Fibroblast of lung (primary cell): ENCODE results near the gene SNAPC2. TPM values are rescaled to one million over a fixed set of nuclear protein-coding genes. Genes with fewer than 3 reads are reported as not detected.
A peak's percentile ranks its signal among the peaks of the same experiment; 100 is the strongest.

ENCODE experiments used
- DNase-seq, 2 donors: peaks; one replicate each; pipeline versions ENCODE4 v3.0.0 to v3.0.0-alpha.2; 2010; ENCODE audit warnings: low read depth in 2 of 2
- H2AFZ ChIP-seq: 2 replicates; pipeline ENCODE4 v1.5.1; 2012; ENCODE audit warnings: low read length, control low read depth, inconsistent platforms
- H3K27ac ChIP-seq: 2 replicates; pipeline ENCODE4 v1.5.1; 2011; ENCODE audit warnings: low read length, control low read depth; ENCODE audit not compliant: insufficient read depth
- H3K27me3 ChIP-seq: 2 replicates; pipeline ENCODE4 v1.5.1; 2011; ENCODE audit warnings: mild to moderate bottlenecking, low read length; ENCODE audit not compliant: control insufficient read depth, insufficient read depth
- H3K36me3 ChIP-seq: 2 replicates; pipeline ENCODE4 v1.5.1; 2011; ENCODE audit warnings: low read length; ENCODE audit not compliant: control insufficient read depth, insufficient read depth
- H3K4me1 ChIP-seq: 2 replicates; pipeline ENCODE4 v1.5.1; 2011; ENCODE audit warnings: low read length; ENCODE audit not compliant: control insufficient read depth, insufficient read depth; ENCODE audit errors: extremely low read depth
- H3K4me2 ChIP-seq: 2 replicates; pipeline ENCODE4 v1.5.1; 2011; ENCODE audit warnings: low read length, control low read depth; ENCODE audit not compliant: insufficient read depth; ENCODE audit errors: extremely low read depth
- H3K4me3 ChIP-seq, 4 experiments: fragments of 200-600 bp in 1 of 4; sonication (generic) in 1 of 4; replicated peaks in 1 of 4; 2 replicates each; pipeline ENCODE4 v1.5.1; 2011 to 2016; ENCODE audit warnings: low read length in 4 of 4, low read depth in 3 of 4, mild to moderate bottlenecking in 3 of 4, control low read depth in 2 of 4, inconsistent platforms in 1 of 4, mixed read lengths in 1 of 4; ENCODE audit not compliant: insufficient read depth in 1 of 4; ENCODE audit errors: control extremely low read depth in 1 of 4
- H3K79me2 ChIP-seq: 2 replicates; pipeline ENCODE4 v1.5.1; 2012; ENCODE audit warnings: mild to moderate bottlenecking, low read length, inconsistent platforms; ENCODE audit not compliant: control insufficient read depth, insufficient read depth
- H3K9ac ChIP-seq: 2 replicates; pipeline ENCODE4 v1.5.1; 2011; ENCODE audit warnings: mild to moderate bottlenecking, low read length, control low read depth; ENCODE audit not compliant: insufficient read depth
- H3K9me3 ChIP-seq: 2 replicates; pipeline ENCODE4 v1.5.1; 2012; ENCODE audit warnings: low read depth, low read length; ENCODE audit not compliant: control insufficient read depth, insufficient read depth
- H4K20me1 ChIP-seq: 2 replicates; pipeline ENCODE4 v1.5.1; 2011; ENCODE audit warnings: low read length; ENCODE audit not compliant: control insufficient read depth, insufficient read depth; ENCODE audit errors: extremely low read depth
- EZH2 ChIP-seq: IDR thresholded peaks from 2 replicates; pipeline ENCODE4 v1.5.1; 2012; ENCODE audit warnings: low read length, control low read depth, mild to moderate bottlenecking; ENCODE audit errors: missing control alignments
- polyA plus RNA-seq, 2 donors: library from polyadenylated mRNA; depleted of rRNA in 1 of 2; stranded (reverse) in 1 of 2; unstranded in 1 of 2; fragments of >200 nt; gene quantifications; 2 replicates each; pipeline ENCODE4 v1.2.1, GENCODE V29; 2011 to 2012; ENCODE audit warnings: missing spikeins in 1 of 2
- total RNA-seq: library from RNA; depleted of rRNA; stranded (reverse); fragments of >200 nt; gene quantifications from 2 replicates; pipeline ENCODE4 v1.2.1, GENCODE V29; 2014
- TF ChIP-seq, protein P1 (sequence below), 2 donors: IDR thresholded peaks in 1 of 2; conservative IDR thresholded peaks in 1 of 2; 1 replicate in 1 of 2; 2 replicates in 1 of 2; pipeline ENCODE4 v1.5.1; 2011 to 2012; ENCODE audit warnings: low read length in 2 of 2, control low read depth in 1 of 2, inconsistent platforms in 1 of 2, low read depth in 1 of 2, mild to moderate bottlenecking in 1 of 2

Gene SNAPC2
- total and polyA plus RNA-seq, 2 donors (not counting 1 experiment from before 2014, with no cell fraction given): 11.4 to 13.4 TPM

DNA sequence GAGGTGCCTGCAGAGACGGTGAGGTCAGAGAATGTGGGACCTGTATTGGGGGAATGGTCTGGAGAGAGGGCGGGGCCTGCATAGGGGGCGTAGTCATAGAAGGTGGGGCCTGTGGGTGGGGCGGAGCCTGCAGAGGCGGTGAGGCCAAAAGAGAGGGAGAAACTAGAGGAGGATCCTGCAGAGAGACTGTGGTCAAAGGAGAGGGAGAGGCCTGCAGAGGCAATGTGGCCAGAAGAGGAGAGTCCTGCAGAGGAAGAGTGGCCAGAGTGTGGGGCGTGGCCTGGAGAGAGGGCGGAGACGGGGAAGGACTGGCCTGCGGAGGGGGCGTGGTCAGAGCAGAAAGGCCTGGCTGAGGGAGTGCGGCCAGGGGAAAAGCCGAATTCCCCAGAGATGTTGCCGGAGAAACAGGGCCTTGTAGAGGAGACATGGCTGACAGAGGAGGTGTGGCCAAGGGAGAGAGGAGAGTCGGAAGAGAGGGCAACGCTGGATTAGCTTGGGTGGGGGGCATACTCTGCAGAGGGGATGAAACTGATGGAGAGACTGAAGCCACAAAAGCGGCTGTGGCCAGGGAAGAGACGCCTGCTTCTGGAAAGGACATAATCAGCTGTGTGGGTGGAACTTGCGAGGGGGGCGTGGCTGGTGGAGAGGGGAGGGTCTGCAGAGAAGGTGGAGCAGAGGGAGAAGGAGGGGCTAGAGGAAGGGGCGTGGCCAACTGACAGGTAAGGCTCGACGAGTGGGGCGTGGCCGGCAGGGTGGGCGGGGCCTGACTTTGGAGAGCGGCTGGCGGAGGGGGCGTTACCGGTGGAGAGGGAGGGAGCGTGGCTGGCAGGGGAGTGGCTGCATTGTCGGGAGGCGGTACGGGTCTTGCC is 48.5 kb upstream of the SNAPC2 start:
- peak overlapping the region; percentile 90 for H2AFZ ChIP-seq
- TF ChIP-seq, protein P1, sequence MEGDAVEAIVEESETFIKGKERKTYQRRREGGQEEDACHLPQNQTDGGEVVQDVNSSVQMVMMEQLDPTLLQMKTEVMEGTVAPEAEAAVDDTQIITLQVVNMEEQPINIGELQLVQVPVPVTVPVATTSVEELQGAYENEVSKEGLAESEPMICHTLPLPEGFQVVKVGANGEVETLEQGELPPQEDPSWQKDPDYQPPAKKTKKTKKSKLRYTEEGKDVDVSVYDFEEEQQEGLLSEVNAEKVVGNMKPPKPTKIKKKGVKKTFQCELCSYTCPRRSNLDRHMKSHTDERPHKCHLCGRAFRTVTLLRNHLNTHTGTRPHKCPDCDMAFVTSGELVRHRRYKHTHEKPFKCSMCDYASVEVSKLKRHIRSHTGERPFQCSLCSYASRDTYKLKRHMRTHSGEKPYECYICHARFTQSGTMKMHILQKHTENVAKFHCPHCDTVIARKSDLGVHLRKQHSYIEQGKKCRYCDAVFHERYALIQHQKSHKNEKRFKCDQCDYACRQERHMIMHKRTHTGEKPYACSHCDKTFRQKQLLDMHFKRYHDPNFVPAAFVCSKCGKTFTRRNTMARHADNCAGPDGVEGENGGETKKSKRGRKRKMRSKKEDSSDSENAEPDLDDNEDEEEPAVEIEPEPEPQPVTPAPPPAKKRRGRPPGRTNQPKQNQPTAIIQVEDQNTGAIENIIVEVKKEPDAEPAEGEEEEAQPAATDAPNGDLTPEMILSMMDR (conservative IDR thresholded peaks at IDR 0.05 in 1 of 2, IDR thresholded peaks at IDR 0.05 in 1 of 2; ENCODE audit: low read depth in 1 of 2, low read length in 2 of 2): no peak
- TF ChIP-seq EZH2: no peak
- H3K27me3 ChIP-seq: peaks cover 17% of the 10 kb centered on the region
- no peaks in the 10 kb centered on the region for H3K9me3 ChIP-seq
- H3K4me3 ChIP-seq: peak overlapping the region; percentile 32 to 53 (median 42)
- peak overlapping the region; percentile 16 for H3K27ac ChIP-seq
- H3K4me1 ChIP-seq: peaks cover 7% of the 10 kb centered on the region
- H4K20me1 ChIP-seq: no peaks in the 10 kb centered on the region
- no peaks in the 10 kb centered on the region for H3K79me2 ChIP-seq
- peak overlapping the region; percentile 40 for H3K4me2 ChIP-seq
- DNase-seq: peak; percentile 85 to 92
- peak overlapping the region; percentile 4 for H3K9ac ChIP-seq
- no peaks in the 10 kb centered on the region for H3K36me3 ChIP-seq

- Histone ChIP-seq H3K9me3 (no peaks in the 10 kb centered on the region), H3K27ac (no peak overlapping the region), H3K79me2 (no peaks in the 10 kb centered on the region), H4K20me1 (no peaks in the 10 kb centered on the region), H2AFZ (no peak overlapping the region), H3K9ac (no peak overlapping the region), H3K36me3 (no peaks in the 10 kb centered on the region), H3K4me1 (peaks cover 7% of the 10 kb centered on the region), H3K4me2 (peak overlapping the region; percentile 10), H3K27me3 (peaks cover 17% of the 10 kb centered on the region), H3K4me3 (no peak overlapping the region)
- TF ChIP-seq EZH2: no peak
- TF ChIP-seq, protein P1 (conservative IDR thresholded peaks at IDR 0.05 in 1 of 2, IDR thresholded peaks at IDR 0.05 in 1 of 2; ENCODE audit: low read depth in 1 of 2, low read length in 2 of 2): no peak
- DNase-seq: no peak
These were observed 47.6 kb upstream of the SNAPC2 start for GRCh38 chr19:7872306-7873204.
